Measurements from ENCODE around the gene TSSK3.

- TF ChIP-seq CTCF (conservative IDR thresholded peaks at IDR 0.05; ENCODE audit: low read depth, low read length), result no peak
- no peak for TF ChIP-seq EZH2 (IDR thresholded peaks at IDR 0.05; ENCODE audit: low read length, unreplicated experiment)
These were observed 4.7 kb upstream of the TSSK3 start for GRCh38 chr1:32357614-32358013.
